ENCODE results near the gene ALDH6A1. TPM values are rescaled to one million over a fixed set of nuclear protein-coding genes. Genes with fewer than 3 reads are reported as not detected.
"Not testable (repeated sequence)": the region's sequence is repeated elsewhere in the genome, so short reads cannot be mapped to it uniquely, and the experiment has no call there.

ALDH6A1 gene
- total and polyA plus RNA-seq, 2 of the 8 experiments (the other 6 are each of a cell fraction or from before 2014, with no cell fraction given): 12.1 to 28.7 TPM

- TF ChIP-seq GABPA (IDR thresholded peaks at IDR 0.05; ENCODE audit: borderline replicate concordance, insufficient read depth, low read length) (no peak), BRCA1 (IDR thresholded peaks at IDR 0.05; ENCODE audit: low read depth, low read length) (no peak), ZNF274 (IDR thresholded peaks at IDR 0.05; ENCODE audit: borderline replicate concordance, extremely low read depth, low read length) (no peak)
Measured at GRCh38 chr14:74126315-74127013, 42.2 kb upstream of the ALDH6A1 start (continued).

- H2AK5ac ChIP-seq (ENCODE audit: low read depth, low read length); H3K27ac ChIP-seq (ENCODE audit: low read depth, low read length); H4K91ac ChIP-seq (replicated peaks; ENCODE audit: insufficient read length, low read length); H4K8ac ChIP-seq (ENCODE audit: extremely low read depth, insufficient read depth, low read length); H2BK20ac ChIP-seq (ENCODE audit: low read length); H3K56ac ChIP-seq (replicated peaks; ENCODE audit: insufficient read length, low read depth, low read length); H3K23me2 ChIP-seq (ENCODE audit: low read depth, low read length); POLR2A ChIA-PET (ENCODE audit: partially characterized antibody); CTCF ChIA-PET (ENCODE audit: partially characterized antibody); H3K4ac ChIP-seq (replicated peaks; ENCODE audit: insufficient read length, low read depth, low read length); H3K4me1 ChIP-seq (replicated peaks in 1 of 4; ENCODE audit: control insufficient read depth in 3 of 4, insufficient read depth in 4 of 4, low read length in 3 of 4); H3K27me3 ChIP-seq (replicated peaks in 1 of 4; ENCODE audit: control insufficient read depth in 3 of 4, extremely low read depth in 1 of 4, insufficient read depth in 3 of 4, low read length in 3 of 4); H3K14ac ChIP-seq (ENCODE audit: insufficient read length); H3K4me3 ChIP-seq (ENCODE audit: extremely low read depth in 1 of 4, insufficient read depth in 2 of 4, low read depth in 3 of 4, low read length in 4 of 4); H3K9me3 ChIP-seq (ENCODE audit: insufficient read depth in 2 of 2, low read depth in 1 of 2, low read length in 1 of 2); DNase-seq (ENCODE audit: low read depth in 1 of 2, low spot score in 2 of 2); H2BK5ac ChIP-seq (ENCODE audit: low read depth, low read length); H3K79me2 ChIP-seq (ENCODE audit: control insufficient read depth in 1 of 2, insufficient read depth in 2 of 2, low read length in 2 of 2); H4K20me1 ChIP-seq (replicated peaks in 1 of 2; ENCODE audit: control insufficient read depth in 1 of 2, insufficient read depth in 2 of 2, low read length in 2 of 2); H2BK120ac ChIP-seq (replicated peaks; ENCODE audit: low read depth, low read length); H3K18ac ChIP-seq (ENCODE audit: extremely low read depth, low read length); H3K36me3 ChIP-seq (ENCODE audit: control insufficient read depth in 2 of 4, insufficient read depth in 4 of 4, low read length in 3 of 4); H3K23ac ChIP-seq (ENCODE audit: insufficient read length); H2BK12ac ChIP-seq (ENCODE audit: low read depth, low read length); H3K4me2 ChIP-seq (ENCODE audit: insufficient read depth in 1 of 2, low read depth in 2 of 2, low read length in 2 of 2); H4K5ac ChIP-seq (ENCODE audit: insufficient read length, low read depth, low read length); H2AFZ ChIP-seq (ENCODE audit: low read length); H3K9ac ChIP-seq (replicated peaks in 1 of 4; ENCODE audit: extremely low read depth in 1 of 4, low read depth in 3 of 4, low read length in 3 of 4); H3K79me1 ChIP-seq (ENCODE audit: low read depth, low read length); H2BK15ac ChIP-seq (ENCODE audit: low read length); FAIRE-seq: not testable (repeated sequence)
- 91% methylated on average over 3 of the region's 5 CpGs; no CpG with 5 or more reads in 1 of the 2 experiments for WGBS, 2 experiments (ENCODE audit: extremely low coverage in 1 of 2, insufficient coverage in 1 of 2, insufficient read length in 1 of 2, insufficient replicate concordance in 2 of 2, low coverage in 1 of 2, low lambda C conversion rate in 2 of 2, missing lambda C conversion rate in 1 of 2)
Measured at GRCh38 chr14:74125487-74125886, 41.2 kb upstream of the ALDH6A1 start.
